C4-2B (cell line): ENCODE results near the gene PPP1R1C.

Experiments
- H3K27ac ChIP-seq: fragments of 450-650 bp; 2 replicates; pipeline ENCODE4 v1.5.1; 2017
- ZFX ChIP-seq: fragments of 450-650 bp; IDR thresholded peaks from 2 replicates; pipeline ENCODE4 v1.6.1; 2017
- TF ChIP-seq, protein P1 (sequence below): fragments of 450-650 bp; conservative IDR thresholded peaks from 2 replicates; pipeline ENCODE4 v1.5.1; 2017; ENCODE audit warnings: mild to moderate bottlenecking

PPP1R1C gene

DNA sequence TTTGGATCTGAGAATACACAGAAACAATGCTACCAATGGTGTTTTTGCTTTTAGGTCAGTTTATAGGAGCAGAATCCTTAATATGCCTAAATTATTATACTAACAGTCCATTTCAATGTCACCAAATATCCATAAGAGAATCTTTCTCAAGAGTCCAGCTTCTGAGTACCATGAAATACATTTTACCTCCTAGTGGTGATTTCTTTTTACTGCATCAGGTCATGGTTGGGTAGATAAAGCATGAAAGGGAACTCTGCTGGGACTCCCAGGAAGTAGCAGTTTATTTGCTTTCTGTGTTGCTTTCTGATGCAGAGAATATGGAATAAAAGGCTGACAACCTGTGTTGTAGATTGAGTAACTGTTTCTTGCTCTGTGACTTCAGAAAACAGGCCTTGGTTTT lies 115.6 kb downstream of the PPP1R1C start:
- TF ChIP-seq, protein P1, sequence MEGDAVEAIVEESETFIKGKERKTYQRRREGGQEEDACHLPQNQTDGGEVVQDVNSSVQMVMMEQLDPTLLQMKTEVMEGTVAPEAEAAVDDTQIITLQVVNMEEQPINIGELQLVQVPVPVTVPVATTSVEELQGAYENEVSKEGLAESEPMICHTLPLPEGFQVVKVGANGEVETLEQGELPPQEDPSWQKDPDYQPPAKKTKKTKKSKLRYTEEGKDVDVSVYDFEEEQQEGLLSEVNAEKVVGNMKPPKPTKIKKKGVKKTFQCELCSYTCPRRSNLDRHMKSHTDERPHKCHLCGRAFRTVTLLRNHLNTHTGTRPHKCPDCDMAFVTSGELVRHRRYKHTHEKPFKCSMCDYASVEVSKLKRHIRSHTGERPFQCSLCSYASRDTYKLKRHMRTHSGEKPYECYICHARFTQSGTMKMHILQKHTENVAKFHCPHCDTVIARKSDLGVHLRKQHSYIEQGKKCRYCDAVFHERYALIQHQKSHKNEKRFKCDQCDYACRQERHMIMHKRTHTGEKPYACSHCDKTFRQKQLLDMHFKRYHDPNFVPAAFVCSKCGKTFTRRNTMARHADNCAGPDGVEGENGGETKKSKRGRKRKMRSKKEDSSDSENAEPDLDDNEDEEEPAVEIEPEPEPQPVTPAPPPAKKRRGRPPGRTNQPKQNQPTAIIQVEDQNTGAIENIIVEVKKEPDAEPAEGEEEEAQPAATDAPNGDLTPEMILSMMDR, result peak; percentile 46
- no peak for TF ChIP-seq ZFX
- no peak overlapping the region for H3K27ac ChIP-seq

DNA sequence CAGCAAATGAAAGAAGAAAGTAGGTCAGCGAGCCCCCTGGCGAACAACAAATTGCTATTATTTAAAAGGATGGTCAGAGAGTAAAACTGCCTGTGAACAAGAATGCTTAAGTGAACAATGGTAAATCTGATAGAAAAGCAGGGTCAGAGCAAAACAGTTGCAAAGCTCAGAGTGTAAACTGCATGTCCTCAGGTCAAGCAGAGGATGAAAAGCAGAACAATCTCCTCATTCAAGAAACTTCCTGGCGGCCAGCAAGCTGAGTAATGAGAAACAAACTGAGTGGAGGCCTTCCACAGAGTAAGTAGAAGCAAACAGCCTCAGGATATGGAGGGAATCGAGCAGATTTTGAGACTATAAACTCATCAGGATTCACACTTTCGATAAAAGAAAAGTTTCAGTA lies 117.9 kb downstream of the PPP1R1C start:
- H3K27ac ChIP-seq, result no peak overlapping the region
- TF ChIP-seq, protein P1, result no peak
- TF ChIP-seq ZFX, result no peak

DNA sequence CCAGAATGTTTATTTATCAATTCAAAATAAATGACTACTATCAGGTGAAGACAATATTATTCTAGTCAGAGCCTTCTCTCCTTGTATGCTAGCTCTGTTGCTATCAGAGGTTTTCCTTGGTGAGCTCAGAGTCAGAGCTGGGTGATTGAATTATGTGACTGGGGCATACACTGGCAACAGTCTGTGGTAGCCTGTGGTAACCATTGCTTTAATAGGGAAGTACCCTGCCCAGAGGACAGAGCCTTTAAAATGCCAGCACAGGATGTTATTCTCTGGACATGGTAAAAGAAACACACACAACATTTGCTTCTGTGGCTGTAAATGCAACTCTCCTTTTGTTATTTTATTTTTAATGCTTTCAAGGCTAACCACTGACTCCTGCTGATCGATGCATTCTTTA lies 124.7 kb downstream of the PPP1R1C start:
- no peak for TF ChIP-seq ZFX
- TF ChIP-seq, protein P1, result no peak
- H3K27ac ChIP-seq, result no peak overlapping the region

DNA sequence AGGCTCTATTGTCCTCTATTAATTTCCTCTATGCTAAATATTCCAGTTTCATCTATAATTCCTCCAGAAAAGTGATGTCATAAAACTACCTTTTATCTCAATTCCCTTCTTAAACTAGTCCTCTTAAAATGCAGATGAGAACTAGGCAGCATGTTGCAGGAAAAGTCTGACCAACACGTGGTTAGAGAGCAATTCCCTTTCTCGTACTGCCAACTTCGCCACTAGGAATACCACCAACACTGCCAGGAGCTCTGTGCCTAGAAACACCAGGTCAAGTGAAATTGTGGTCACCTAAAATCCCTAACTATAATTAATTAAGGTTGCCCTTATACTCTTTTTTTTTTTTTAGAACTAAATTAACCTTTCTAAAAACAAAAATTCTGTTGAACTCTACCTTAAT lies 127.7 kb downstream of the PPP1R1C start:
- TF ChIP-seq, protein P1, result no peak
- TF ChIP-seq ZFX, result no peak

DNA sequence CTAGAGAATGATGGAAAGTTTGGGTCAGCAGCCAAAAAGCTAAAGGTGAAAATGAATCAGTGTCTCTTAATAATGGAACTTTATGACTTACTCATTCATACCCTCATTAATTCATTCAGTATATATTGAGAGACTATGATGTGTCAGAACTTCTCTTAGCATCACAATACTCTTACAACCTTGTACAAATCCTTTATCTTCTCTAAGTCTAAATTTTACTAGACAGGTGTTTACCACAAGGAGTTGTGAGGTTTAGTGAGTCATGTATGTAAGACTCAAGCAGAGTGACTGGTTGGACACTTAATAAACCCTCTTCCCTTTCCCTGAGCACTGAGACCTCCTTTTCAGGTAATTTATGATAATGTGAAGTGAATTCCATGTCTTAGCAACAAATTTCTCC lies 129.6 kb downstream of the PPP1R1C start:
- no peak overlapping the region for H3K27ac ChIP-seq
- TF ChIP-seq ZFX, result no peak
- TF ChIP-seq, protein P1, result no peak

More for the DNA sequence above, 127.7 kb downstream of the PPP1R1C start:
- no peak overlapping the region for H3K27ac ChIP-seq

DNA sequence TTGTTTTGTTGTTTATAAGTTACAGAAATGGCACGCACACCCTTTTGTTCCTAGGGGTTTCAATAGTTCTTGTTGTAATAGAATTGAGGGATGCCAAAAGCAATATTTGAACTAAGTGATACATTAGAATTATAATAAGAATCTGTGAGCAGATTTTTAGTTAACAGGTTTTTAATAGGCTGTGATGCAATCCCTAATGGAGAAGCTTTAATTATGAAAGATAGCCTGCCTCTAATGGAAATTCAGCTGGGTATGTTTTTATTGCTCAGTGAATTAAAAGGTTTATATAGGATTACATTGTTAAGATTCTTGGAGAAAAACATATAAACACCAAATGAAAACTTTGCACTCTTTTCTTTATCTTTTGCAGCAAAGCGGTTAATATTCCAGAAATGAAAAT lies 131.1 kb downstream of the PPP1R1C start:
- TF ChIP-seq ZFX, result no peak
- TF ChIP-seq, protein P1, result no peak
- H3K27ac ChIP-seq, result no peak overlapping the region

DNA sequence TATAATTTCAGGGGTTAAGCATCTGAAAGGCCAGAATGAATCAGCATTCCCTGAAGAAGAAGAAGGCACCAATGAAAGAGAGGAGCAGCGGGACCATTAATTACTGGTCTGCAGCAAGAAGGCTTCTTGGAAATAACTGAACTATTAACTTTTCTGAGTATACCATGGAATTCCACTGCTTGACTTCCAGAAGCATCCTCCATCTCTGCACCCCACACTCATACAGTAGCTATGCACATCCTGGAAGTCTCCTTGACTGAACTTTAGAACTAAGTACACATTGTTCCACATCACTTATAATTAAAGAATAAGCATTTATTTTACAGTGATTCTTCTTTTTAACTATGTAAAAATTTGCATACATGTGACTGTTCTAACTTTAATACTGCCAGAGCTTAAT lies 131.5 kb downstream of the PPP1R1C start:
- TF ChIP-seq, protein P1, result no peak
- TF ChIP-seq ZFX, result no peak
- no peak overlapping the region for H3K27ac ChIP-seq
